Bronchial epithelial cell (primary cell): ENCODE data around the gene SLC9A9. TPM values are rescaled to one million over a fixed set of nuclear protein-coding genes. Genes with fewer than 3 reads are reported as not detected.

ENCODE experiments used
- DNase-seq: peaks from one replicate; pipeline ENCODE4 v3.0.0-alpha.2; 2010; ENCODE audit warnings: low read depth
- FAIRE-seq: peaks from 2 replicates; lab custom pipeline; 2011; peaks lifted over from hg19 to GRCh38; lab: Jason Lieb, UNC
- H3K27me3 ChIP-seq: 2 replicates; pipeline ENCODE4 v1.5.1; 2011; ENCODE audit warnings: low read length; ENCODE audit not compliant: control insufficient read depth, insufficient read depth
- H3K36me3 ChIP-seq: 2 replicates; pipeline ENCODE4 v1.5.1; 2011; ENCODE audit warnings: low read length; ENCODE audit not compliant: control insufficient read depth, insufficient read depth
- H3K4me3 ChIP-seq: 2 replicates; pipeline ENCODE4 v1.5.1; 2011; ENCODE audit warnings: mild to moderate bottlenecking, low read depth, low read length, control low read depth
- CTCF ChIP-seq: IDR thresholded peaks from 2 replicates; pipeline ENCODE4 v1.5.1; 2011; ENCODE audit warnings: mild to moderate bottlenecking, moderate library complexity, low read length, control low read depth, inconsistent platforms; ENCODE audit not compliant: insufficient read depth, severe bottlenecking
- total RNA-seq: library from RNA; depleted of rRNA; stranded (reverse); fragments of >200 nt; gene quantifications from 2 replicates; pipeline ENCODE4 v1.2.1, GENCODE V29; 2014

Gene SLC9A9
- total RNA-seq, 1 donor from 2014 or later = 1.3 TPM

GRCh38 chr3:143277531-143277930, 570.7 kb downstream of the SLC9A9 start:
- H3K4me3 ChIP-seq = no peak overlapping the region
- FAIRE-seq (no peak), DNase-seq (no peak)
- no peaks in the 10 kb centered on the region for H3K36me3 ChIP-seq
- H3K27me3 ChIP-seq = no peaks in the 10 kb centered on the region
- TF ChIP-seq CTCF = no peak

DNA sequence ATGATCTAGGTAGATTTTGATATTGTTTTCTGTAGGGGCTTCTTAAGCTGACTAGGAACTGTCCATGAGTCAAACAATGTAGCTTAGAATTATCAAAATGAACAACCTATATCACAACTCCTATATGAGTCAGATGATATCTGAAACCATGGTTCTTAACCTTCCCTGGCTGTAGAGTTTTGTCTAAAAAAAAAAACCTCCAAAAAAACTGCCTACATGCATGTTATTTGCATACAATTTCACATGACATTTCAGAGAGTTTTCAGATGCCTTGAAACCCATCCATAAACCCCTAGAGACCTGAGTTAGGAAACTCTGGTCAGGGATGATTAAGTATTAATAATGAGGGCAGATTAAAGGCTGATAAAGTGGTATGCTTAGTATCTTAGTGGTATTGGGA, 571.7 kb downstream of the SLC9A9 start:
- Histone ChIP-seq H3K36me3 (no peaks in the 10 kb centered on the region), H3K4me3 (no peak overlapping the region), H3K27me3 (no peaks in the 10 kb centered on the region)
- DNase-seq (peak; percentile 46), FAIRE-seq (no peak)
- TF ChIP-seq CTCF = no peak

DNA sequence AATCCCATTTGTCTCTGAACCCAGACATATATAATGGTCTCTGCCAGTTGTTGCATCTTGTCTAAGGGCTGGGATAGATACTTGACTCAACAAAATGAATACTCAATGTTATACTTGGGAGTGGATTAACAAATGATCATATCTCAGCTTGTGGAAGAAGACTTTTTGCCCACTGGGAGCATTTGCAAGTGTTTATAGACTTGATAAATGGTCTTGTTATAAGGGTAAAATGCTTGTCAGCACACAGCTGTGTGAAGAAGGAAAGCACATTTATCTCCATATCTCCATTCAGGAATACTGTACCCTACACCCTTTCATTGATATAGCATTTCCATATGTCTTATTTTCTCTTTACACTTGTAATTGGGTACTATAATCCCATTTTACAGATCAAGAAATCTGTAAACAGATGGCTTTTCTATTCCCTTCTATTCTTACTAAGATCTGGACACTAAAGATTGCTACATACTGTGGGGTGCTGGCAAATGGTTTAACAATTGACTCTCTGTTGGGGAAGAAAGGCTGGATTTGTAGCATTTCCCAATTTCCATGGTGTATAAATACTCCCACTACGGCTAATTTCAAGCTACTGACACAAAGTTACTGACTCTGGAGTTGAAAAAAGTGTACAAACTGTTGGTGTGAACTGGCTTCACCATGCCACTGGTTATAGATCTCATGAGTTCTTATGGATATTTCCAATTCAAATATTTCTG, 574.1 kb downstream of the SLC9A9 start:
- FAIRE-seq = no peak

DNA sequence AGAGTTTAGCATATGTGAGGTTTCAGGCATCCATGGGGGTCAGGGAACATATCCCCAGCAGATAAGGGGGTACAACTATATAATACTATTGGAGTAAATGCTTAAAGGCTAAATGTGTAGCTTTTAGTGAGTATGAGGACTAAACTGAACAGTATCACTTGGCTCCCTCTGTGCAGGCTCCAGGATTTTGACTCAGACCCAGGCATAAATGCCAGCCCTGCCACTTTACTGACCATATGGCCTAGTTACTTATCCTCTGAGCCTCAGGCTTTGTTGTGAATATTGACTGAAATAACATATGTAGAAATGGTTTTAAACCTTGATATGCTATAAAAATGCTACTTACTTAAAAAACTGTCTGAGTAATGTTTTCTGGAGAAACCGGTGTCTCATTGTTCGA, 577.1 kb downstream of the SLC9A9 start:
- no peaks in the 10 kb centered on the region for H3K36me3 ChIP-seq
- H3K4me3 ChIP-seq = no peak overlapping the region
- FAIRE-seq (no peak), DNase-seq (no peak)
- no peaks in the 10 kb centered on the region for H3K27me3 ChIP-seq
- TF ChIP-seq CTCF = no peak

More for the DNA sequence above, 574.1 kb downstream of the SLC9A9 start:
- no peak for TF ChIP-seq CTCF
- Histone ChIP-seq H3K36me3 (no peaks in the 10 kb centered on the region), H3K4me3 (no peak overlapping the region), H3K27me3 (no peaks in the 10 kb centered on the region)
- no peak for DNase-seq

GRCh38 chr3:143269741-143270140, 578.5 kb downstream of the SLC9A9 start:
- no peak for DNase-seq
- no peaks in the 10 kb centered on the region for H3K27me3 ChIP-seq
- H3K36me3 ChIP-seq = no peaks in the 10 kb centered on the region
- H3K4me3 ChIP-seq = no peak overlapping the region
- FAIRE-seq = no peak
- no peak for TF ChIP-seq CTCF

DNA sequence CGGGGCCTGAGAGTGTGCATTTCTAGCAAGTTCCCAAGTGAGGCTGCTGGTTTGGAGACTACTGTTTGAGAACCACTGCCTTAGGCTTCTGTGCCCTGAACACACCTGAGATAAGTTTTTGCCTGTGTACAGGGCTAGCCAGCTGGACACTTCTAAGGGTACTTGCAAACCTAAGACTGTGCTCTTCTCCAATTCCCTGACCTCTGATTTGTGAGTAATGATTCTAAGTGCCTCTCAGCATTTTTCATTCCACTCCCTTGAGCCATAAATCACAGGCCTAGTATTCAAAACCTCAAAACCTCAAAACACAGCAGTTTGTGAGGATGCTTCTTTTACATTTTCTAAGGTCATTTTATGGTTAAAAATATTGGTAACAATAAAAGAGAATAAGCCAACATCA, 580.3 kb downstream of the SLC9A9 start:
- no peak for FAIRE-seq
- Histone ChIP-seq H3K4me3 (no peak overlapping the region), H3K36me3 (no peaks in the 10 kb centered on the region), H3K27me3 (no peaks in the 10 kb centered on the region)
- no peak for TF ChIP-seq CTCF
- no peak for DNase-seq
